Activated CD8-positive, alpha-beta T cell treated with anti-CD3 and anti-CD28 coated beads for 36 hours (primary cell): ENCODE measurements around the gene SLC51B. TPM values are rescaled to one million over a fixed set of nuclear protein-coding genes. Genes with fewer than 3 reads are reported as not detected.
A peak's percentile ranks its signal among the peaks of the same experiment; 100 is the strongest.
"Not testable (repeated sequence)": the region's sequence is repeated elsewhere in the genome, so short reads cannot be mapped to it uniquely, and the experiment has no call there.

Experiments used
- ATAC-seq: fragments of 200-7000 bp; cut with Tn5 transposase; one replicate; pipeline ENCODE4 v1.10.0; 2021; ENCODE audit warnings: mild to moderate bottlenecking, moderate library complexity
- CTCF ChIA-PET: fragments of 350-600 bp; sonication (Branson Sonifier 250); formaldehyde crosslinking; loops from one replicate; lab custom pipeline; 2021; ENCODE audit warnings: antibody characterized with exemption; lab: Charles Lee
- POLR2A ChIA-PET: fragments of 350-600 bp; sonication (Branson Sonifier 250); formaldehyde crosslinking; loops from one replicate; lab custom pipeline; 2021; ENCODE audit warnings: antibody characterized with exemption; lab: Charles Lee
- DNase-seq: peaks from one replicate; pipeline ENCODE4 v3.0.0-alpha.2; 2020
- H3K27ac Mint-ChIP-seq: one replicate; pipeline ENCODE4 v1.8.0; 2021; ENCODE audit warnings: mild to moderate bottlenecking, mixed read lengths
- H3K27me3 Mint-ChIP-seq: one replicate; pipeline ENCODE4 v1.8.0; 2021; ENCODE audit warnings: mixed read lengths
- H3K36me3 Mint-ChIP-seq: one replicate; pipeline ENCODE4 v1.8.0; 2021; ENCODE audit warnings: low read depth, mixed read lengths
- H3K4me1 Mint-ChIP-seq: one replicate; pipeline ENCODE4 v1.8.0; 2021; ENCODE audit warnings: low read depth, mixed read lengths
- H3K4me3 Mint-ChIP-seq: one replicate; pipeline ENCODE4 v1.8.0; 2021; ENCODE audit warnings: mild to moderate bottlenecking, moderate library complexity, mixed read lengths
- H3K9me3 Mint-ChIP-seq: one replicate; pipeline ENCODE4 v1.8.0; 2021; ENCODE audit warnings: mixed read lengths
- intact Hi-C: fragments of 100-400 bp; cut with micrococcal nuclease; formaldehyde crosslinking; loops from one replicate; pipeline ENCODE4 v1.10.0; 2022
- total RNA-seq, 2 experiments: library from RNA; stranded (reverse); gene quantifications; one replicate each; pipeline ENCODE4 v1.2.3, GENCODE V29; 2021
- TF ChIP-seq, protein P1 (sequence below): fragments of 200-600 bp; IDR thresholded peaks from one replicate; pipeline ENCODE4 v1.8.0; 2022; ENCODE audit warnings: antibody characterized with exemption, mild to moderate bottlenecking

Gene SLC51B
- total RNA-seq, 2 experiments from 2014 or later: not detected

DNA sequence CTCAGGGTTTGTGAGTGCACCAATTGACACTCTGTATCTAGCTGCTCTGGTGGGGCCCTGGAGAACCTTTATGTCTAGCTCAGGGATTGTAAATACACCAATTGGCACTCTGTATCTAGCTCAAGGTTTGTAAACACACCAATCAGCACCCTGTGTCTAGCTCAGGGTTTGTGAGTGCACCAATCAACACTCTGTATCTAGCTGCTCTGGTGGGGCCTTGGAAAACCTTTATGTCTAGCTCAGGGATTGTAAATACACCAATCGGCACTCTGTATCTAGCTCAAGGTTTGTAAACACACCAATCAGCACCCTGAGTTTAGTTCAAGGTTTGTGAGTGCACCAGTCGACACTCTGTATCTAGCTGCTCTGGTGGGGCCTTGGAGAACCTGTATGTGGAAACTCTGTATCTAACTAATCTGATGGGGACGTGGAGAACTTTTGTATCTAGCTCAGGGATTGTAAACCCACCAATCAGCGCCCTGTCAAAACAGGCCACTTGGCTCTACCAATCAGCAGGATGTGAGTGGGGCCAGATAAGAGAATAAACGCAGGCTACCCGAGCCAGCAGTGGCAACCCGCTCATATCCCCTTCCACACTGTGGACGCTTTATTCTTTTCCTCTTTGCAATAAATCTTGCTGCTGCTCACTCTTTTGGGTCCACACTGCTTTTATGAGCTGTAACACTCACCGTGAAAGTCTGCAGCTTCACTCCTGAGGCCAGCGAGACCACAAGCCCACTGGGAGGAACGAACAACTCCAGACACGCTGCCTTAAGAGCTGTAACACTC, 30.6 kb downstream of the SLC51B start:
- DNase-seq, H3K36me3 Mint-ChIP-seq, ATAC-seq, POLR2A ChIA-PET, H3K4me3 Mint-ChIP-seq, H3K9me3 Mint-ChIP-seq, H3K4me1 Mint-ChIP-seq, H3K27ac Mint-ChIP-seq: not testable (repeated sequence)
- CTCF ChIA-PET: interaction anchor here (1.1 to 5.4 kb wide), 4 partner anchors 11 to 45 kb away, joined by 3 to 37 read pairs (median 4); no protein-coding TSS in a partner anchor
- intact Hi-C loops: loop anchor here (5.0 kb wide), 1 partner anchor 44 kb away; no protein-coding TSS in a partner anchor
- peaks cover 24% of the 10 kb centered on the region for H3K27me3 Mint-ChIP-seq

DNA sequence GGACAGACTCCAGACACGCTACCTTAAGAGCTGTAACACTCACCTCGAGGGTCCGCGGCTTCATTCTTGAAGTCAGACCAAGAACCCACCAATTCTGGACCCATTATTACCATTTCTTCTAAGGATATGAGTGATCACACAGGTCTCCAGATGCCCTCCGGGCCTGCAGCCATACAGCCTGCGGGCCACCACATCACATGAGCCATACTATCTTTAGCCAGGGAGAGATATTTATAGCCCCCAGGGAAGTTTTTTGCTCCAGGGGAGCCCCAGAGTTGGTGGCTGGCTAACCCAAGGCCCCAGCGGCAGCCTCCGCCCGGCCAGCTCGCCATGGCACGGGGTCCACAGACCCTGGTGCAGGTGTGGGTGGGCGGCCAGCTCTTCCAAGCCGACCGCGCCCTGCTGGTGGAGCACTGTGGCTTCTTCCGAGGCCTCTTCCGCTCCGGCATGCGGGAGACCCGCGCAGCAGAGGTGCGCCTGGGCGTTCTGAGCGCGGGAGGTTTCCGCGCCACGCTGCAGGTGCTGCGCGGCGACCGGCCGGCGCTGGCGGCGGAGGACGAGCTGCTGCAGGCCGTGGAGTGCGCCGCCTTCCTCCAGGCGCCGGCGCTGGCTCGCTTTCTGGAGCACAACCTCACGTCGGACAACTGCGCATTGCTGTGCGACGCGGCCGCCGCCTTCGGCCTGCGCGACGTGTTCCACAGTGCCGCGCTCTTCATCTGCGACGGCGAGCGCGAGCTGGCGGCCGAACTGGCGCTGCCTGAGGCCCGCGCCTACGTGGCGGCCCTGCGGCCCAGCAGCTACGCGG, 31.5 kb downstream of the SLC51B start, which contains the start of gene KBTBD13:
Gene KBTBD13 (plus strand): TSS at position 261 of the 805 bp plus-strand sequence. CDS start 70 bp downstream, at position 331.
- ChIA-PET CTCF (interaction anchor here (0.8 to 5.4 kb wide), 7 partner anchors 8 to 46 kb away, joined by 3 to 37 read pairs (median 4); no protein-coding TSS in a partner anchor), POLR2A (no interaction called here)
- Mint-ChIP-seq H3K4me1 (peaks cover 8% of the 10 kb centered on the region), H3K27ac (no peak within 1 kb of the TSS), H3K27me3 (peaks cover 26% of the 10 kb centered on the region), H3K36me3 (no peaks in the 10 kb centered on the region), H3K9me3 (no peaks in the 10 kb centered on the region), H3K4me3 (no peak within 1 kb of the TSS)
- ATAC-seq (no peak), DNase-seq (no peak)
- TF ChIP-seq, protein P1, sequence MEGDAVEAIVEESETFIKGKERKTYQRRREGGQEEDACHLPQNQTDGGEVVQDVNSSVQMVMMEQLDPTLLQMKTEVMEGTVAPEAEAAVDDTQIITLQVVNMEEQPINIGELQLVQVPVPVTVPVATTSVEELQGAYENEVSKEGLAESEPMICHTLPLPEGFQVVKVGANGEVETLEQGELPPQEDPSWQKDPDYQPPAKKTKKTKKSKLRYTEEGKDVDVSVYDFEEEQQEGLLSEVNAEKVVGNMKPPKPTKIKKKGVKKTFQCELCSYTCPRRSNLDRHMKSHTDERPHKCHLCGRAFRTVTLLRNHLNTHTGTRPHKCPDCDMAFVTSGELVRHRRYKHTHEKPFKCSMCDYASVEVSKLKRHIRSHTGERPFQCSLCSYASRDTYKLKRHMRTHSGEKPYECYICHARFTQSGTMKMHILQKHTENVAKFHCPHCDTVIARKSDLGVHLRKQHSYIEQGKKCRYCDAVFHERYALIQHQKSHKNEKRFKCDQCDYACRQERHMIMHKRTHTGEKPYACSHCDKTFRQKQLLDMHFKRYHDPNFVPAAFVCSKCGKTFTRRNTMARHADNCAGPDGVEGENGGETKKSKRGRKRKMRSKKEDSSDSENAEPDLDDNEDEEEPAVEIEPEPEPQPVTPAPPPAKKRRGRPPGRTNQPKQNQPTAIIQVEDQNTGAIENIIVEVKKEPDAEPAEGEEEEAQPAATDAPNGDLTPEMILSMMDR: no peak
- intact Hi-C loops: loop anchor here (5.0 kb wide), 1 partner anchor 44 kb away; no protein-coding TSS in a partner anchor

- no peak overlapping the region for H3K27ac Mint-ChIP-seq
- peaks cover 31% of the 10 kb centered on the region for H3K27me3 Mint-ChIP-seq
- H3K36me3 Mint-ChIP-seq: no peaks in the 10 kb centered on the region
- TF ChIP-seq, protein P1: no peak
- no peaks in the 10 kb centered on the region for H3K9me3 Mint-ChIP-seq
- no peak overlapping the region for H3K4me3 Mint-ChIP-seq
- peaks cover 15% of the 10 kb centered on the region for H3K4me1 Mint-ChIP-seq
- ATAC-seq (no peak), DNase-seq (no peak)
- intact Hi-C loops: loop anchor here (5.0 kb wide), 1 partner anchor 45 kb away; no protein-coding TSS in a partner anchor
- CTCF ChIA-PET: interaction anchor here (0.8 to 5.4 kb wide), 10 partner anchors 9 to 46 kb away, joined by 3 to 37 read pairs (median 4); no protein-coding TSS in a partner anchor
- POLR2A ChIA-PET: no interaction called here
These were observed 32.2 kb downstream of the SLC51B start for GRCh38 chr15:65077291-65077980.

DNA sequence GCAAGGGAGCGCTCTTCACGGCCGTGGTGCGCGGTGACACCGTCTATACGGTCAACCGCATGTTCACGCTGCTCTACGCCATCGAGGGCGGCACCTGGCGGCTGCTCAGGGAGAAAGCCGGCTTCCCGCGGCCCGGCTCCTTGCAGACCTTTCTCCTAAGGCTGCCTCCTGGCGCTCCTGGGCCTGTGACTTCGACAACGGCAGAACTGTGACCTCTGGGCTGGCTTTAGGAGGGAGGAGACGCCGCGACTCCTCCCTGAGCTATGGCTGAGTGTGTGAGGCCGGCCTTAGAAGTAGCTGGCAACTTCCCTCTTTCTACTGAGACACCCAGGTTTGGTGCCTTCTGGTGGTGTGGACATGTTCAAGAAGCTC, 32.8 kb downstream of the SLC51B start:
- Mint-ChIP-seq H3K27ac (no peak overlapping the region), H3K4me1 (peaks cover 21% of the 10 kb centered on the region), H3K4me3 (no peak overlapping the region), H3K27me3 (peaks cover 37% of the 10 kb centered on the region), H3K36me3 (no peaks in the 10 kb centered on the region), H3K9me3 (no peaks in the 10 kb centered on the region)
- ATAC-seq: peak; percentile 37
- intact Hi-C loops: loop anchor here (5.0 kb wide), 1 partner anchor 46 kb away; no protein-coding TSS in a partner anchor
- ChIA-PET POLR2A (no interaction called here), CTCF (interaction anchor here (0.6 to 5.4 kb wide), 18 partner anchors 9 to 224 kb away, joined by 3 to 37 read pairs (median 4); partner anchors contain the start of gene PARP16)
- TF ChIP-seq, protein P1: peak; percentile 60
- DNase-seq: peak; percentile 69

DNA sequence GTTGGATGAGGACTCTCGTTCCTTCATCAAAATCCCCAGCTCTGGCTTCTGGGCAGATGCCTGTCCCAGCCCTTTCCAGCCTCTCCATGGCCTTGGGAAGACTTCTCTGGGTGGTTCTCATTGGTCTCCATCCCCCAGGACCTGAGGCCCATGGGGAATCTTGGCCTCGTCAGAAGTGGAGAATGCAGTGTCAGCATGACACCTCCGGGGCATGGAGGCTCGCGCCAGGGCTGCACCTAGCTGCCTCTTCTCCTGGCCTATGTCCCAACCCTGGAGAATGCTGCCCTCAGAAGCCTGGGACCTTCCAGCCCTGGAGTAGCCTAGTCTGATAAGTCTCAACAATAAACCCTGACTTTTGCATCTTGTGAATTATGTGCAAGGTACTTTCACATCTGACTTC, 34.4 kb downstream of the SLC51B start:
- ATAC-seq: no peak
- intact Hi-C loops: loop anchor here (5.0 kb wide), 1 partner anchor 47 kb away; no protein-coding TSS in a partner anchor
- Mint-ChIP-seq H3K27me3 (peaks cover 41% of the 10 kb centered on the region), H3K36me3 (no peaks in the 10 kb centered on the region), H3K27ac (no peak overlapping the region), H3K9me3 (no peaks in the 10 kb centered on the region), H3K4me1 (peaks cover 21% of the 10 kb centered on the region), H3K4me3 (no peak overlapping the region)
- ChIA-PET POLR2A (no interaction called here), CTCF (interaction anchor here (3.1 to 5.4 kb wide), 2 partner anchors 23 to 46 kb away, joined by 32 to 37 read pairs; no protein-coding TSS in a partner anchor)
- no peak for DNase-seq
- TF ChIP-seq, protein P1: no peak
